ENCODE results near the gene DDHD1. TPM values are rescaled to one million over a fixed set of nuclear protein-coding genes. Genes with fewer than 3 reads are reported as not detected.

The DDHD1 gene
- total RNA-seq, 1 experiment from 2014 or later = 14.0 TPM

- no peak for DNase-seq
- Mint-ChIP-seq H3K4me3 (ENCODE audit: low read depth, unreplicated experiment) (no peak overlapping the region), H3K36me3 (ENCODE audit: insufficient read depth, unreplicated experiment) (no peaks in the 10 kb centered on the region), H3K9me3 (ENCODE audit: low read depth, unreplicated experiment) (no peaks in the 10 kb centered on the region), H3K4me1 (ENCODE audit: low read depth, unreplicated experiment) (no peaks in the 10 kb centered on the region), H3K27ac (ENCODE audit: unreplicated experiment) (no peak overlapping the region), H3K27me3 (ENCODE audit: unreplicated experiment) (no peaks in the 10 kb centered on the region)
- intact Hi-C loops (cut with micrococcal nuclease; ENCODE audit: unreplicated experiment) = no loop called here
- no TSS peak for BruUV-seq (replicated peaks)
- CTCF ChIA-PET = no interaction called here
- TF ChIP-seq, protein P1, sequence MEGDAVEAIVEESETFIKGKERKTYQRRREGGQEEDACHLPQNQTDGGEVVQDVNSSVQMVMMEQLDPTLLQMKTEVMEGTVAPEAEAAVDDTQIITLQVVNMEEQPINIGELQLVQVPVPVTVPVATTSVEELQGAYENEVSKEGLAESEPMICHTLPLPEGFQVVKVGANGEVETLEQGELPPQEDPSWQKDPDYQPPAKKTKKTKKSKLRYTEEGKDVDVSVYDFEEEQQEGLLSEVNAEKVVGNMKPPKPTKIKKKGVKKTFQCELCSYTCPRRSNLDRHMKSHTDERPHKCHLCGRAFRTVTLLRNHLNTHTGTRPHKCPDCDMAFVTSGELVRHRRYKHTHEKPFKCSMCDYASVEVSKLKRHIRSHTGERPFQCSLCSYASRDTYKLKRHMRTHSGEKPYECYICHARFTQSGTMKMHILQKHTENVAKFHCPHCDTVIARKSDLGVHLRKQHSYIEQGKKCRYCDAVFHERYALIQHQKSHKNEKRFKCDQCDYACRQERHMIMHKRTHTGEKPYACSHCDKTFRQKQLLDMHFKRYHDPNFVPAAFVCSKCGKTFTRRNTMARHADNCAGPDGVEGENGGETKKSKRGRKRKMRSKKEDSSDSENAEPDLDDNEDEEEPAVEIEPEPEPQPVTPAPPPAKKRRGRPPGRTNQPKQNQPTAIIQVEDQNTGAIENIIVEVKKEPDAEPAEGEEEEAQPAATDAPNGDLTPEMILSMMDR (IDR thresholded peaks at IDR 0.05; ENCODE audit: unreplicated experiment) = no peak
These were observed 93.1 kb downstream of the DDHD1 start for GRCh38 chr14:53060046-53060445.

DNA sequence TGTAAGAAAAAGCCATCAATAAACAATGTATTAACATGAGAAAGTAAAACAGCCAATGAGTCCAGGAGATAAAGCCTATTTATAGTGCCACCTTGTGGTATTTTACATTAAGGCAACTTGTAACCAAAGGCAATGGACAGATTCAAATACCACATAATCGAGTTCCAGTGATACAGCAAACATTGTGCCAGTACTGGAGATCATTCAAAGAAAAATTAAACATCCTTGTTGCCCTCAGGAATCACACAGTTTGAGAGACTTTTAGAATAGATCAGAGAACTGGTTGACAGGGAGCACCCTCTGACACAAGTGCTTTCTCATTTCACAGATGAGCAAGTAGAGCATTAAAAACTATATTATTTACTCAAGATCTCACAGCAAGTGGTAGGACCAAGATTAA is 98.1 kb downstream of the DDHD1 start:
- Mint-ChIP-seq H3K27ac (ENCODE audit: unreplicated experiment) (no peak overlapping the region), H3K4me1 (ENCODE audit: low read depth, unreplicated experiment) (no peaks in the 10 kb centered on the region), H3K4me3 (ENCODE audit: low read depth, unreplicated experiment) (no peak overlapping the region), H3K9me3 (ENCODE audit: low read depth, unreplicated experiment) (no peaks in the 10 kb centered on the region), H3K27me3 (ENCODE audit: unreplicated experiment) (no peaks in the 10 kb centered on the region), H3K36me3 (ENCODE audit: insufficient read depth, unreplicated experiment) (no peaks in the 10 kb centered on the region)
- TF ChIP-seq, protein P1 (IDR thresholded peaks at IDR 0.05; ENCODE audit: unreplicated experiment) = no peak
- DNase-seq = no peak
- CTCF ChIA-PET = no interaction called here
- no TSS peak for BruUV-seq (replicated peaks)
- intact Hi-C loops (cut with micrococcal nuclease; ENCODE audit: unreplicated experiment) = loop anchor here (2.0 to 10.0 kb wide), 2 partner anchors 232 to 240 kb away; no protein-coding TSS in a partner anchor

DNA sequence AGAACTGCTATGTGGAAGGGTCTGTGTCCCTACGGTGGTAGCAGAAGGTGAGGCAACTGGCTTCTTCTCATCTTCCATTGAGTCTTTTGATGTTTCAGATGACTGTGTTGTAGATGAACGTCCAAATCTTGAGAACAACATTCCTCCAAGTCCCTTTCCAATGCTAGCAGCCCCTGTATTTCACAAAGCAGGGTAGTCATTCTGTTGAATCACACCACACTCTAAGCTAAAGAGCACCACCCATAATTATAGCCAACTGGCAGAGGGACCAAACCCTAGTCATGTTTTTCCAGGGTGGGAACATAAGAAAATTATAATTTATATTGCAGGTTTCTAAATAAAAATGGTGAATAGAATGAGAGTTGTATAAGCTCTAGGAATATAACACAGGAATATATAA is 98.7 kb downstream of the DDHD1 start:
- H3K27ac Mint-ChIP-seq (ENCODE audit: unreplicated experiment) = no peak overlapping the region
- intact Hi-C loops (cut with micrococcal nuclease; ENCODE audit: unreplicated experiment) = loop anchor here (2.0 to 10.0 kb wide), 2 partner anchors 232 to 240 kb away; no protein-coding TSS in a partner anchor
- no TSS peak for BruUV-seq (replicated peaks)
- CTCF ChIA-PET = no interaction called here
- no peaks in the 10 kb centered on the region for H3K36me3 Mint-ChIP-seq (ENCODE audit: insufficient read depth, unreplicated experiment)
- no peak overlapping the region for H3K4me3 Mint-ChIP-seq (ENCODE audit: low read depth, unreplicated experiment)
- TF ChIP-seq, protein P1 (IDR thresholded peaks at IDR 0.05; ENCODE audit: unreplicated experiment) = no peak
- DNase-seq = no peak
- no peaks in the 10 kb centered on the region for H3K9me3 Mint-ChIP-seq (ENCODE audit: low read depth, unreplicated experiment)
- H3K27me3 Mint-ChIP-seq (ENCODE audit: unreplicated experiment) = no peaks in the 10 kb centered on the region
- no peaks in the 10 kb centered on the region for H3K4me1 Mint-ChIP-seq (ENCODE audit: low read depth, unreplicated experiment)

DNA sequence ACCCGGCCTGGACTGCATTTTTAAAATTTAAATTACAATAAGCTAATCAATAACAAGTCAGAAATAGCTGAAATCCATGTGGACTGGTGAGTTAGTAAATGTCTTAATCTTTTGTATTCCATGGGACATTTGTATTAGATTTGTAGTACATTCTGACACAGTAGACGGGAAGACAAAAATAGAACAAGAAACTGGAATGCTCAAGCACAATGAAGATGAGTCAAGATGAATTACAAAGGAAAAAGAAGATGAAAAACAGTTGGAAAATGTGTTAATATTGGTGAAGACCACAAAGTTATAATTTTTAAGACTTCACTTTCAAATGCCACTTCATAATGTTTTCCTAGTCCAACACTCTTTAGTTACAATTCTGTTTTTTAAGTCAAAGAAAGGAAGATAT is 104.5 kb downstream of the DDHD1 start:
- no TSS peak for BruUV-seq (replicated peaks)
- no peak for DNase-seq
- H3K27ac Mint-ChIP-seq (ENCODE audit: unreplicated experiment) = no peak overlapping the region
- TF ChIP-seq, protein P1 (IDR thresholded peaks at IDR 0.05; ENCODE audit: unreplicated experiment) = no peak
- CTCF ChIA-PET = no interaction called here
- no peaks in the 10 kb centered on the region for H3K36me3 Mint-ChIP-seq (ENCODE audit: insufficient read depth, unreplicated experiment)
- no peaks in the 10 kb centered on the region for H3K27me3 Mint-ChIP-seq (ENCODE audit: unreplicated experiment)
- intact Hi-C loops (cut with micrococcal nuclease; ENCODE audit: unreplicated experiment) = no loop called here
- no peak overlapping the region for H3K4me3 Mint-ChIP-seq (ENCODE audit: low read depth, unreplicated experiment)
- no peaks in the 10 kb centered on the region for H3K9me3 Mint-ChIP-seq (ENCODE audit: low read depth, unreplicated experiment)
- H3K4me1 Mint-ChIP-seq (ENCODE audit: low read depth, unreplicated experiment) = no peaks in the 10 kb centered on the region
